NT2/D1 (cell line): ENCODE results near the gene ARHGAP5.

Source experiments
- SUZ12 ChIP-seq: IDR thresholded peaks from 2 replicates; pipeline ENCODE4 v1.6.1; 2011; ENCODE audit not compliant: insufficient read length, insufficient read depth; ENCODE audit errors: extremely low read depth
- YY1 ChIP-seq: IDR thresholded peaks from 2 replicates; pipeline ENCODE4 v1.6.1; 2011; ENCODE audit not compliant: insufficient read length, insufficient read depth
- ZNF274 ChIP-seq: IDR thresholded peaks from 2 replicates; pipeline ENCODE4 v1.6.1; 2011; ENCODE audit warnings: mild to moderate bottlenecking, low read depth, low read length

GRCh38 chr14:32033543-32033942, 43.6 kb upstream of the ARHGAP5 start:
- no peak for TF ChIP-seq SUZ12
- TF ChIP-seq YY1: no peak
- TF ChIP-seq ZNF274: no peak
